Activated CD4-positive, alpha-beta T cell treated with anti-CD3 and anti-CD28 coated beads for 24 hours (primary cell): ENCODE results near the gene ARRDC5.
"Not testable (repeated sequence)": the region's sequence is repeated elsewhere in the genome, so short reads cannot be mapped to it uniquely, and the experiment has no call there.

Experiments
- DNase-seq, 2 donors: peaks; one replicate each; pipeline ENCODE4 v3.0.0-alpha.2; 2020; ENCODE audit warnings: low read depth in 2 of 2

The ARRDC5 gene

GRCh38 chr19:4868286-4868834 lies 34.3 kb downstream of the ARRDC5 start:
- DNase-seq = no peak

DNA sequence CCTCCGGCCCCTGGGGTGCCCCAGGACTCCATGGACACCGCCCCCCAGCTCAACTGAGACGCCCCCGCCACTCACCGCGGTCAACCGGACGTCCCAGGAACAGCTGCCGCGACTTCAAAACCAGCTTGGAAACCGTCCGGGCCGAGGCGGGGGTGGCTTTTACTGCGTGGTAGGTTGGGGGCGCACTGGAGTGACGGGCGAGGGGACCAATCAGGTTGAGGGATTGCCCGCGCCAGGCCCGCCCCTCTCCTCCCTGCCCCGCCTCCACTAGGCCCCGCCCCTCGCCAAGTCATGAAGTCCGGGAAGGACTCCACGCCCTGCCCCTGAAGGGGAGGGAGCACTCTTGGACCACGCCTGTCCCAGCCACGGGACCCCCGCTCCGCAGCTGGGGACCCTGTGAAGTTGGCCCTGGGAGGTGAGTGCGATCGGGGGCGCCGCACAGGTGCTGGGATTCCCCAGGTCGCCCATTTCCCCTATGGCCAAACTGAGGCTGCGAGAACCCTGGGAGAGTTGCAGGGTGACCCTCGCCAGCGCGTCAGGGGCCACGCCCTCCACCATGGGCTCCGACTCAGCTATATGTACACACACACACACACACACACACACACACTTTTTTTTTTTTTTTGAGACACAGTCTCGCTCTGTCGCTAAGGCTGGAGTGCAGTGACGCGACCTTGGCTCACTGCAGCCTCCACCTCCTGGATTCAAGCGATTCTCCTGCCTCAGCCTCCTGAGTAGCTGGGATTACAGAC lies 35.0 kb downstream of the ARRDC5 start, which contains the start of gene PLIN3:
Gene PLIN3, minus strand, starts transcription at position 134 of the 752 bp plus-strand sequence. CDS start 6,273 bp downstream, outside the sequence.
- DNase-seq = peak; percentile 92 to 97

GRCh38 chr19:4866595-4867424 lies 35.9 kb downstream of the ARRDC5 start:
- peak; percentile 10 to 28 for DNase-seq

DNA sequence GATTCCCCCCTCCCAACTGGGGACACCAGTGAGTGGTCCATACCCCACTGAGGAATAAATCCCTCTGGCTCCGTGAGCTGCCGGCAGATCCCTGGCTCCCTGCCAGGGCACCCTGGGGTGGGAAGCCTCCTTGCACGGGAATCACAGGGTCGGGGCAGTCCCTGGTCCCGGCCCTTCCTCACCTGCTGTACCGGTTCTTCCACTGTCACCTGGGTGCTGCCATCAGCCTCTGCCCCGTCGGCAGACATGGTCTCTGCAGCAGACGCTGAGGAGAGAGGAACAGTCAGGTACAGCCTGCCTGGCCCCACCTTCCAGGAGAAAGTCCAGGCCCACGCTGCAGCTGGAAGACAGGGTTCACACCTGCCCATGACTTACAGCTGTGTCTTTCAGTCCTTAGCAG lies 41.5 kb downstream of the ARRDC5 start:
- no peak for DNase-seq

DNA sequence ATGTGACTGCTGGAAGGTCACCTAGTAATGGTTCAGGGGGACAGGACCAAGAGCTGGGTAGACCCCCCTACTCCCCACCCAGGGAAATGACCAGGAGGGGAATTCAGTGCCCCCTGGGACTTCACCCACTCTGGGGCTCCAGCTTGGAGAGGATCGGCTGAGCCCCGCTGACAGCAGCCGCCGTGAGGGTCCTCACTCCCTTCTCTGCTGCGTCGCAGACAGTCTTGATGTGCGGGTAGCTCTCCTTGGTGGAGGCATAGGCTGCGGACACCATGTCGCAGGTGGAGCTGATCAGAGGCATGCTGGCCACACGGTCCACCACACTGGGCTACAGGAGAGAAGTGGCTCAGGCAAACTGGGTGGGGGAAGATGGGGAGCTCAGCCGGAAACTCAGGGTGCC lies 43.0 kb downstream of the ARRDC5 start:
- DNase-seq = no peak

DNA sequence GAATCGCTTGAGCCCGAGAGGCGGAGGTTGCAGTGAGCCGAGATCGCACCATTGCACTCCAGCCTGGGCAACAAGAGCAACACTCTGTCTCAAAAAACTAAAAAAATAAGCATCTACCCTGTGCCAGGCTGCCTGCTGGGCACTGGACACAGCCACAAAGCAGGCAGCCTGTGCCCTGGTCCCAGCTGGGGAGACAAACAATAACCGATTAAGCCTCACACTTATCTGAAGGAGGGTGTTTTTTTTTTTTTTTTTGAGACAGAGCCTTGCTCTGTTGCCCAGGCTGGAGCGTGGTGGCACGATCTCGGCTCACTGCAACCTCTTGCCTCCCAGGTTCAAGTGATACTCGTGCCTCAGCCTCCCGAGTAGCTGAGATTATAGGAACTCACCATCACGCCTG lies 46.2 kb downstream of the ARRDC5 start:
- not testable (repeated sequence) for DNase-seq

GRCh38 chr19:4853506-4853905 lies 49.2 kb downstream of the ARRDC5 start:
- not testable (repeated sequence) for DNase-seq

DNA sequence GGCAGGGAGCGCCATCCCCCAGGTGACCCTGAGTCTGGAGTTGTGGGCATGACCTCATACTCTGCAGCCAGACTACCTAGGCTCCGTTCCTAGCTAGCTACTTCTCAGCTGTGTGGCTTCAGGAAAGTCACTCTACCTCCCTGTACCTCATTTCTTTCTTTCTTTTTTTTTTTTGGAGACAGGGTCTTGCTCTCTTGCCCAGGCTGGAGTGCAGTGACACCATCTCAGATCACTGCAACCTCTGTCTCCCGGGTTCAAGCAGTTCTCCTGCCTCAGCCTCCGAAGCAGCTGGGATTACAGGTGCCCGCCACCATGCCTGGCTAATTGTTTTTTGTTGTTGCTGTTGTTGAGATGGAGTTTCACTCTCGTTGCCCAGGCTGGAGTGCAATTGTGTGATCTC lies 50.2 kb downstream of the ARRDC5 start:
- no peak for DNase-seq

DNA sequence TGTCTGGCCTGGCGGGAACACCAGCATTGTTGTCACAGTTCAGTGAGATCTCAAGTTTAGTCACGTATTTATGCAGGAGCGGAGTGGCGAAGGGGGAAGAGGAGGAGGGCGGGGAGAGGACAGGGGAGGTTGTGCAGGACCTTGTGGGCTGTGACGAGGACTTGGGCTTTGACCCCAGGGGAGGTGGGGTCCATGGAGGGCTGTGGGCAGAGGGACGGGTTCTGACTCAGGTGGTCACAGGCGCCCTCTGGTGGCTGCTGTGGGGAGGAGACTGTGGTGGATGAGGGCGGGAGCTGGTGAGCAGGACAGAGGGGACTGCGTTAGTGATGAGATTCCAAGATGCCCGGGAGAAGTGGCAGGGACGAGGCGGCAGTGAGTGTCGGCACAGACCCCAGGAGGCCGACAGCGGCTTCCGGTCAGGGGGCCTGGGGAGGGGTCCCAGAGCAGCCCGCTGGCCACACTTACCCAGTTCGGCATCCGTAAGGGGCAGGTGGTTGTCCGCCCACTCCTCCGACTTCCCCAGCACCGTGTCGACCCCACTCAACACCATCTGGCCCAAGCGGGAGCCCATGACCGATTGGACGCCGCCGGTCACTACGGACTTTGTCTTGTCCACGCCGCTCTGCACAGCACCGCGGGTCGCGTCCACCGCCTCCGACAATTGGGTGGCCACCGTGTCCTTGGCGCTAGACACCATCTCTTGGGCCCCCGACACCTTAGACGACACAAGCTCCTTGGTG lies 51.0 kb downstream of the ARRDC5 start:
- peak; percentile 72 to 76 for DNase-seq

- no peak for DNase-seq
These were observed 53.7 kb downstream of the ARRDC5 start for GRCh38 chr19:4849019-4849418.

DNA sequence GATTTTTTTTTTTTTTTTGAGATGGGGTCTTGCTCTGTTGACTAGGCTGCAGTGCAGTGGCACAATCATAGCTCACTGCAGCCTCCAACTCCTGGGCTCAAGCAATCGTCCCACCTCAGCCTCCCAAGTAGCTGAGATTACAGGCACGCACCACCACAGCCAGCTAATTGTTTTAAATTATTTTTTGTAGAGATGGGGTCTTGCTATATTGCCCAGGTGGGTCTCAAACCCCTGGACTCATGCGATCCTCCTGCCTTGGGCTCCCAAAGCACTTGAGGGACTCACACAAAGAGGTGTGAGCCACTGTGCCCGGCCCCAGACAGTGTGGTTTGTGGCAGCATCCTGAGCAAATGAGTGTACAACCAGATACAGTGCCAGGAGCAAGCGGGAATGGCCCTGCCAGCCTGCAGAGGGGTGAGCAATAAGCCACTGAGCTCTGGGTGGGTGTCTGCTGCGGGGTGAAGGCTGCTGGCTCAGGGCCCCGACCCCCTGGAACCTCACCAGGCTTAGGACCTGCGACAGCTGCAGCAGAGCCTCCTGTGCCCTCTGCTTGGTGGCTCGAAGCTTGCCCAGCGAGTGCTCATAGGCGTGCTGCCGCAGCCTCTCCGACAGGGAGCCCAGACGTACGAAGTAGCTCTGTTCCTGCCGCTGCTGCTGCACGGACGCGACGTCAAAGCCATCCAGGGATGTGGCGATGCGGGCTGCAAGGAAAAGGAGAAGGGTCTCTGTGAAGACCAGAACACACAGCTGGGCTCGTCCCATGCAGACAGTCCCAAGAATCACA lies 55.3 kb downstream of the ARRDC5 start:
- DNase-seq = no peak

GRCh38 chr19:4845975-4846374 lies 56.7 kb downstream of the ARRDC5 start:
- not testable (repeated sequence) for DNase-seq

DNA sequence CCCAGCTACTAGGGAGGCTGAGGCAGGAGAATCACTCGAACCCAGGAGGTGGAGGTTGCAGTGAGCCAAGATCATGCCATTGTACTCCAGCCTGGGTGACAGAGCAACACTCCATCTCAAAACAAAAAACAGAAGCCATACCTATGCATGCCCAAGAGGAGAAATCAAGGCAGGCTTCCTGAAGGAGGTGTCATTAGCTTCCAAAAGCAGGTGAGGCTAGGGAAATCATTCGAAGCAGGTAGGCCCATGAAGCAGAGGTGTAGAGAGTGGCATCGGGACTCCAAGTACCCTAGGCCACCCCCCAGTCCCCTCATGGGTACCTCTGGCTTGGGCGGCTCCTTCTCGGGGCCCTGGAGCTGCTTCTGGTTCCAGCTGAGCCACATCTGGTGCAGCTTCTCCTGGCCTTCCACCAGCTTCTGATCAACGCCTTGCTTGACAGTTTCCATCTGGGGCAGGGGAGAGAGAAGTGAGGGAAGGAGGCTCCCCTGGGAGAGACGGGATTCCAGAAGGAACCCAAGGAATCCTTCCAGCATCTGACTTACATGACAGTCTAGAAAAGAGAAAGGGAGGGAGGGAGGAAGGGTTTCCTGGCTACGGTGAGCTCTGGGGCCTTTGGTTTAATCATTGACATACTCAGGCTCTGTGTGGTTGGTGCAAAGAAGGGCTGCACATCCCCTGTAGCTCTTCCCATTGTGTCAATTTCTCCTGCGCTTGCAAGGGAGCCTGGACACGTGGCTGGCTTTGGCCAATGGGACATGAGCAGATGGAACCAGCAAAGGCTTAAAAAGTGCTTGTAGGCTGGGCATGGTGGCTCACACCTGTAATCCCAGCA lies 58.1 kb downstream of the ARRDC5 start:
- no peak for DNase-seq

GRCh38 chr19:4843647-4843965 lies 59.1 kb downstream of the ARRDC5 start:
- DNase-seq = no peak
